Measurements from ENCODE around the gene CHRNB2.

Gene CHRNB2

DNA sequence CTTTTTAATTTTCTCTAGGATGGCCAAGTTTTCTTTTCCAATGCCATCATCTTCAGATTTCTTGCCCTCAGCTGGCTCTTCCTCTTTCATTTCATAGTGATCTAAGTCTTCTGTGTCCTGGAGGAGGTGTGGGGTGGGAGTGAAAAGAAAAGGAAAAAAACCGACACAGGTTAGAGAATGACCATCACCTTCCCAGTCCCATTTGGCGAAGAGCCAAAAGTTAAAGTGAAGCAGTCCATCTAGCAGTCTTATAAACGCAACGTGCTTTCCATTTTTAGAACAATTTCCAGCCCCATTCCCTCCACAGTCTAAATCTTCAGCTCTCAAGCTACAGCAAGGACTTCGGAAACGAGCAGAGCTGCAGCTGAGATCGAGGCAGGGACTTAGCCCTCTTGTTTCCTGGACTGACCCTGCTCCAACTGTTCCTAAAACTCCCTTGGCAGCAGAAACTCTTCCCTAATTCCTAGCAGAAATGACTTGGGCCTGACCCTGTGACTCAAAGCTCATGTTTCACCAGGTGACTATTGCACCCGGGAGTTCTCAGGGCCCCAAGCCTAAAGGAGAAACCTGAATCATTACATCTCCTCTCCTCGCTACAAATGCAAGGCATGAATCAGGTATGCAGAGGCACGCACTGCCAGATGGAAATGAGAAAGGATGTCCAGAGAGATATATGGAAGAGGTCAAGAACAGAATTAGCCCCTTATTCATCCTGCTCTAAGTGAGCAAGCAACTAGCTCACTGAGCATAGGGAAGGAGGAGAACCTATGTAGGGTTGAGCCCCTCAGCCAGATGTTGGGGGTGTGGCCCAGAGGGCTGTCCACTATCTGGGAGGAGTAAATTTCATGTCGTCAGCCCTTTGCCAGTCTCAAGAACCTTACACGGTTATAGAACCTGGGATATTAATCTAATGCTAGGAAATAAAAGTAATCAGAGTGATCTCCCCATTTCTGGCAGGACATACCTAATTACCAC, 14.2 kb upstream of the CHRNB2 start (continued):
- TF ChIP-seq, protein P1, sequence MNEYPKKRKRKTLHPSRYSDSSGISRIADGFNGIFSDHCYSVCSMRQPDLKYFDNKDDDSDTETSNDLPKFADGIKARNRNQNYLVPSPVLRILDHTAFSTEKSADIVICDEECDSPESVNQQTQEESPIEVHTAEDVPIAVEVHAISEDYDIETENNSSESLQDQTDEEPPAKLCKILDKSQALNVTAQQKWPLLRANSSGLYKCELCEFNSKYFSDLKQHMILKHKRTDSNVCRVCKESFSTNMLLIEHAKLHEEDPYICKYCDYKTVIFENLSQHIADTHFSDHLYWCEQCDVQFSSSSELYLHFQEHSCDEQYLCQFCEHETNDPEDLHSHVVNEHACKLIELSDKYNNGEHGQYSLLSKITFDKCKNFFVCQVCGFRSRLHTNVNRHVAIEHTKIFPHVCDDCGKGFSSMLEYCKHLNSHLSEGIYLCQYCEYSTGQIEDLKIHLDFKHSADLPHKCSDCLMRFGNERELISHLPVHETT (tag by site-specific recombination; IDR thresholded peaks at IDR 0.05), result no peak
- TF ChIP-seq ZNF701 (tag by site-specific recombination; IDR thresholded peaks at IDR 0.05) (no peak), ZBTB20 (tag by site-specific recombination; IDR thresholded peaks at IDR 0.05) (no peak), ZNF600 (tag by site-specific recombination; IDR thresholded peaks at IDR 0.05) (no peak), ZNF654 (tag by site-specific recombination; IDR thresholded peaks at IDR 0.05; ENCODE audit: low read depth) (no peak), TCF7L2 (IDR thresholded peaks at IDR 0.05; ENCODE audit: borderline replicate concordance, low read depth, low read length) (no peak), FEZF1 (tag by site-specific recombination; IDR thresholded peaks at IDR 0.05) (no peak), PRDM1 (tag by site-specific recombination; IDR thresholded peaks at IDR 0.05) (no peak)

- no peaks in the 10 kb centered on the region for H3K4me1 ChIP-seq (ENCODE audit: control insufficient read depth, insufficient read depth, low read length)
- H3K9me3 ChIP-seq (ENCODE audit: control insufficient read depth, insufficient read depth, low read depth, low read length), result no peaks in the 10 kb centered on the region
- H3K4me3 ChIP-seq (ENCODE audit: low read depth, low read length), result no peak overlapping the region; the same call in 1 of the 2 replicates
- peaks cover 5 to 51% of the 10 kb centered on the region in 2 experiments; a peak in 2 of 3 replicates for H3K36me3 ChIP-seq (ENCODE audit: control insufficient read depth in 2 of 2, insufficient read depth in 1 of 2, low read length in 2 of 2)
- no peak overlapping the region for H3K27ac ChIP-seq (ENCODE audit: extremely low read depth, low read depth, low read length)
- POLR2A ChIA-PET, result no interaction called here
- TF ChIP-seq, protein P2, sequence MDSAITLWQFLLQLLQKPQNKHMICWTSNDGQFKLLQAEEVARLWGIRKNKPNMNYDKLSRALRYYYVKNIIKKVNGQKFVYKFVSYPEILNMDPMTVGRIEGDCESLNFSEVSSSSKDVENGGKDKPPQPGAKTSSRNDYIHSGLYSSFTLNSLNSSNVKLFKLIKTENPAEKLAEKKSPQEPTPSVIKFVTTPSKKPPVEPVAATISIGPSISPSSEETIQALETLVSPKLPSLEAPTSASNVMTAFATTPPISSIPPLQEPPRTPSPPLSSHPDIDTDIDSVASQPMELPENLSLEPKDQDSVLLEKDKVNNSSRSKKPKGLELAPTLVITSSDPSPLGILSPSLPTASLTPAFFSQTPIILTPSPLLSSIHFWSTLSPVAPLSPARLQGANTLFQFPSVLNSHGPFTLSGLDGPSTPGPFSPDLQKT (IDR thresholded peaks at IDR 0.05; ENCODE audit: borderline replicate concordance, low read depth, low read length), result no peak
- TF ChIP-seq ZNF707 (tag by site-specific recombination; IDR thresholded peaks at IDR 0.05) (no peak), ZNF600 (tag by site-specific recombination; IDR thresholded peaks at IDR 0.05) (no peak), ZNF114 (tag by site-specific recombination; IDR thresholded peaks at IDR 0.05) (no peak), ZNF792 (tag by site-specific recombination; IDR thresholded peaks at IDR 0.05) (no peak), EGR2 (tag by site-specific recombination; IDR thresholded peaks at IDR 0.05; ENCODE audit: low read depth) (0 out of 2 replicates have a peak, but pooled peaks have one; percentile 18), ZFHX2 (tag by site-specific recombination; conservative IDR thresholded peaks at IDR 0.05) (peak; percentile 39; the same call in 1 of the 2 replicates), ZSCAN18 (tag by site-specific recombination; IDR thresholded peaks at IDR 0.05) (no peak), ZNF510 (tag by site-specific recombination; IDR thresholded peaks at IDR 0.05; ENCODE audit: insufficient replicate concordance) (no peak), ZNF785 (tag by site-specific recombination; IDR thresholded peaks at IDR 0.05) (no peak), ZNF624 (tag by site-specific recombination; IDR thresholded peaks at IDR 0.05) (no peak), ZNF561 (tag by site-specific recombination; IDR thresholded peaks at IDR 0.05; ENCODE audit: borderline replicate concordance) (no peak), ZNF146 (tag by site-specific recombination; IDR thresholded peaks at IDR 0.05) (no peak), ZNF423 (tag by site-specific recombination; IDR thresholded peaks at IDR 0.05) (no peak), ZNF121 (tag by site-specific recombination; IDR thresholded peaks at IDR 0.05) (no peak)
- TF ChIP-seq, protein P3, sequence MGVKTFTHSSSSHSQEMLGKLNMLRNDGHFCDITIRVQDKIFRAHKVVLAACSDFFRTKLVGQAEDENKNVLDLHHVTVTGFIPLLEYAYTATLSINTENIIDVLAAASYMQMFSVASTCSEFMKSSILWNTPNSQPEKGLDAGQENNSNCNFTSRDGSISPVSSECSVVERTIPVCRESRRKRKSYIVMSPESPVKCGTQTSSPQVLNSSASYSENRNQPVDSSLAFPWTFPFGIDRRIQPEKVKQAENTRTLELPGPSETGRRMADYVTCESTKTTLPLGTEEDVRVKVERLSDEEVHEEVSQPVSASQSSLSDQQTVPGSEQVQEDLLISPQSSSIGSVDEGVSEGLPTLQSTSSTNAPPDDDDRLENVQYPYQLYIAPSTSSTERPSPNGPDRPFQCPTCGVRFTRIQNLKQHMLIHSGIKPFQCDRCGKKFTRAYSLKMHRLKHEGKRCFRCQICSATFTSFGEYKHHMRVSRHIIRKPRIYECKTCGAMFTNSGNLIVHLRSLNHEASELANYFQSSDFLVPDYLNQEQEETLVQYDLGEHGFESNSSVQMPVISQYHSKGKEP (tag by site-specific recombination; IDR thresholded peaks at IDR 0.05), result no peak
- CTCF ChIA-PET, result interaction anchor here (0.6 to 2.4 kb wide), 7 partner anchors 10 to 388 kb away, joined by 3 to 16 read pairs (median 7); no protein-coding TSS in a partner anchor
Observed at GRCh38 chr1:154556422-154556821, 11.2 kb upstream of the CHRNB2 start.

Data from HEK293 (cell line).